Mesangial cell (primary cell): ENCODE results near the gene OR4K5. TPM values are rescaled to one million over a fixed set of nuclear protein-coding genes. Genes with fewer than 3 reads are reported as not detected.

Experiments
- total RNA-seq: library from RNA; depleted of rRNA; stranded (reverse); fragments of >200 nt; gene quantifications from 2 replicates; pipeline ENCODE4 v1.2.3, GENCODE V29; 2015

OR4K5 gene, protein sequence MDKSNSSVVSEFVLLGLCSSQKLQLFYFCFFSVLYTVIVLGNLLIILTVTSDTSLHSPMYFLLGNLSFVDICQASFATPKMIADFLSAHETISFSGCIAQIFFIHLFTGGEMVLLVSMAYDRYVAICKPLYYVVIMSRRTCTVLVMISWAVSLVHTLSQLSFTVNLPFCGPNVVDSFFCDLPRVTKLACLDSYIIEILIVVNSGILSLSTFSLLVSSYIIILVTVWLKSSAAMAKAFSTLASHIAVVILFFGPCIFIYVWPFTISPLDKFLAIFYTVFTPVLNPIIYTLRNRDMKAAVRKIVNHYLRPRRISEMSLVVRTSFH
- not detected in 2 replicates for total RNA-seq

GRCh38 chr14:19920021-19920657 is at the start of gene OR4K5:
OR4K5 (plus strand) TSS chr14:19920607; CDS start chr14:19920607, 0 bp downstream.

DNA sequence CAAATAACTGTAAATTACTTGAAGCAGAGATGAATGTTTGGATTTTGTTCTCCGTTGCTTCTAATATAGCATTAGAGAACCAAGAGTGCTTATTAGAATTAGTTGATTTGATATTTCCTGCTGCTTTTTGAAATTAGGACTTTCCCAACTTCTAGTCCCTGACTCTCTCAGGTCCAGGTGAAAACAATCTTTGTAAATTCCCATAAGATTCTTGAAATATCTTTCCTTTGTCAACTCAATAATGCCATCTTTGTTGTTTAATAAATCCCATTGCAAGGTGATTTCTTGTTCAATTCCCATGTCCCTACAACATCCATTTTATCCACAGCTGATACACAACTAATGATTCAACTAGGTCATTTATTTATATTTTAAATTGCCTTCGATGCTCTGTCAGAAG is 45.6 kb upstream of the OR4K5 start, which contains the start of gene OR4K2:
Gene OR4K2, plus strand, starts transcription at position 301 of the 400 bp plus-strand sequence. CDS start 1,126 bp downstream, outside the sequence.

GRCh38 chr14:19930617-19931016 is 10.2 kb downstream of the OR4K5 start, which contains the start of gene OR4K1:
OR4K1 (plus strand) TSS chr14:19930917; CDS start chr14:19935667, 4,750 bp downstream.

Other genes starting within 250 kb of the OR4K5 start
- gene OR11H2, start 206.7 kb upstream of the OR4K5 start, total RNA-seq: not detected in 2 replicates
- not detected in 2 replicates for gene OR4Q3, start 177.0 kb upstream of the OR4K5 start, total RNA-seq
- not detected in 2 replicates for gene OR4M1, start 147.1 kb upstream of the OR4K5 start, total RNA-seq
- not detected in 2 replicates for gene OR4N2, start 116.8 kb upstream of the OR4K5 start, total RNA-seq
- not detected in 2 replicates for gene OR4K2, start 45.5 kb upstream of the OR4K5 start, total RNA-seq
- gene OR4K1, start 10.3 kb downstream of the OR4K5 start, total RNA-seq: not detected in 2 replicates
- not detected in 2 replicates for gene OR4K15, start 55.0 kb downstream of the OR4K5 start, total RNA-seq
- not detected in 2 replicates for gene OR4Q2, start 81.6 kb downstream of the OR4K5 start, total RNA-seq
- gene OR4K14, start 98.7 kb downstream of the OR4K5 start, total RNA-seq: not detected in 2 replicates
- not detected in 2 replicates for gene OR4K13, start 115.4 kb downstream of the OR4K5 start, total RNA-seq
- gene OR4L1, start 139.4 kb downstream of the OR4K5 start, total RNA-seq: not detected in 2 replicates
- gene OR4K17, start 190.1 kb downstream of the OR4K5 start, total RNA-seq: not detected in 2 replicates
- not detected in 2 replicates for gene OR4N5, start 218.2 kb downstream of the OR4K5 start, total RNA-seq